Measurements from ENCODE around the gene ST6GALNAC3.
"Not testable (repeated sequence)": the region's sequence is repeated elsewhere in the genome, so short reads cannot be mapped to it uniquely, and the experiment has no call there.

ST6GALNAC3 gene

DNA sequence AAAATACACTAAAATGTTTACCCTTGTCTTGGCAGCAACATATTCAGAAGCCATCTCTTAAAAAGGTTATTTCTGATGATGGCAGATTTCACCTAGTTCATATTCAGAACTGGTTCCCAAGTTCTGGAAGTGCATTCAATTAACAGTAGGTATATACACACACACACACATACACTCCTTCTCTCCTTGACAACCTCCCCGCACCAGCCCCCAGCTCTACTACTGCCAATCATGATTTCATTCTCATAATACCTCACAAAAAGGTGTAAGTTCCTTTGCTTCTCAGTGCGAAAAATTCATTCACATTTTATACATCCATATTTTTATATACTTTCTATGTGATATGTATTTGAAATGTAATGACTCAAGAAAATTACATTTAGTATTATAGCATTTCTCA, 564.6 kb downstream of the ST6GALNAC3 start:
- H3K36me3 ChIP-seq (ENCODE audit: control insufficient read depth, low read depth, low read length) = no peaks in the 10 kb centered on the region
- H3K9me3 ChIP-seq (ENCODE audit: control insufficient read depth, low read depth, low read length) = no peaks in the 10 kb centered on the region
- no peak overlapping the region for H3K27ac ChIP-seq (ENCODE audit: low read length)
- no peak overlapping the region for H3K9ac ChIP-seq (ENCODE audit: low read length)
- no peaks in the 10 kb centered on the region for H3K4me1 ChIP-seq (ENCODE audit: control insufficient read depth, low read depth, low read length)
- H3K27me3 ChIP-seq (ENCODE audit: control insufficient read depth, insufficient read depth, low read length) = no peaks in the 10 kb centered on the region
- H3K4me3 ChIP-seq (ENCODE audit: low read length) = no peak overlapping the region

DNA sequence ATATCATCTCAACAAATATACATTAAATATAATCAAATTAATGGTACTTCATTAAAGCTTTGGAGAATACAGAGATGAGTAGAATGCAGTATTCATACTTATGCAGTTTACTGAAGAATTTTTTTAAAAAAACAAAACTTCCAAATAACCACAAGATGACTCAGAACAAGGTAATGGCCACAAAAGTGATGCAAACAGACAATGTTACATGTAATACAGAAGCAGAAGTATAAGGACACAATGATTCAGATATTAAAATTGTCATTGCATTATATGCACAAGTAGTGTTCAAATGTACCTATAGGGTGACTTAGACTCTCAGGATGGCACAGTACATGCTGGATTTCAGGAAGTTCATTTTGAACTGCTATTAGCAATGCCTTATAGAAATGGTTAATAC, 565.5 kb downstream of the ST6GALNAC3 start:
- Histone ChIP-seq H3K27me3 (ENCODE audit: control insufficient read depth, insufficient read depth, low read length) (no peaks in the 10 kb centered on the region), H3K4me1 (ENCODE audit: control insufficient read depth, low read depth, low read length) (no peaks in the 10 kb centered on the region), H3K4me3 (ENCODE audit: low read length) (no peak overlapping the region), H3K9ac (ENCODE audit: low read length) (no peak overlapping the region), H3K27ac (ENCODE audit: low read length) (no peak overlapping the region), H3K36me3 (ENCODE audit: control insufficient read depth, low read depth, low read length) (no peaks in the 10 kb centered on the region), H3K9me3 (ENCODE audit: control insufficient read depth, low read depth, low read length) (no peaks in the 10 kb centered on the region)

DNA sequence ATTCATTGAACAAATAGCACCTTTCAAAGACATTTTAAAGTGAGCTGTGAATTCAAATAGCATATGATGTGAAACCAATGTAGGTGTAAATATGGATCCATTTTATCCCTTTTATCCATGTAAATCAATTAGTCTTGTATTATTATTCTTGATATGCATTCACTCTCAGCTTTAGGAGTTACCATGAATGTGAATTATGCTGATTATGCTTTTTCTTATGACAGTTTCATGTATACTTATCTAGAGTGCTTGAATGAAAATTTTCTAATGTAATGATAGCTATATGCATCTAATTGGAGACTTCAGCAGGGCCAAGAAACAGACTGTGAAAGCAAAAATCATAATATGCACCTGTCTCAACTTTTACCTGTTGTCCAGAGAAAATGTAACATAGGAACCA, 566.2 kb downstream of the ST6GALNAC3 start:
- Histone ChIP-seq H3K36me3 (ENCODE audit: control insufficient read depth, low read depth, low read length) (no peaks in the 10 kb centered on the region), H3K27me3 (ENCODE audit: control insufficient read depth, insufficient read depth, low read length) (no peaks in the 10 kb centered on the region), H3K27ac (ENCODE audit: low read length) (no peak overlapping the region), H3K4me3 (ENCODE audit: low read length) (no peak overlapping the region), H3K9ac (ENCODE audit: low read length) (no peak overlapping the region), H3K4me1 (ENCODE audit: control insufficient read depth, low read depth, low read length) (no peaks in the 10 kb centered on the region), H3K9me3 (ENCODE audit: control insufficient read depth, low read depth, low read length) (no peaks in the 10 kb centered on the region)

DNA sequence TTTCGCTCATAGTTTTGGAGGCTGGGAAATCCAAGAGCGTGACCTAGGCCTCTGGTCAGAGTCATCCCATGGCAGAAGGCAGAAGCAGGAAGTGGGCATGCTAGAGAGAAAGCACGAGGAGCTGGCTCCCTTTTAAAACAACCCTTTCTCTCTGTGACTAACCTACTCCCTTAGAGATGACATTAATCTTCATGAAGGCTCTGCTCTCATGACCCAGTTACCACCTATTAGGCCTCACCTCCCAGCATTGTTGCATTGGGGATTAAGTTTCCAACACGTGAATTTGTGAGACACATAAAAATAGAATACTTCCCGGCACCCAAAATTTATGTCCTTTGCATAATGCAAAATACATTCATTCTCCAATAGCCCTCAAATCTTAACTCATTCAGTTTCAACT, 569.6 kb downstream of the ST6GALNAC3 start:
- no peaks in the 10 kb centered on the region for H3K27me3 ChIP-seq (ENCODE audit: control insufficient read depth, insufficient read depth, low read length)
- H3K27ac ChIP-seq (ENCODE audit: low read length) = no peak overlapping the region
- H3K4me3 ChIP-seq (ENCODE audit: low read length) = no peak overlapping the region
- H3K9ac ChIP-seq (ENCODE audit: low read length) = no peak overlapping the region
- no peaks in the 10 kb centered on the region for H3K4me1 ChIP-seq (ENCODE audit: control insufficient read depth, low read depth, low read length)
- no peaks in the 10 kb centered on the region for H3K9me3 ChIP-seq (ENCODE audit: control insufficient read depth, low read depth, low read length)
- H3K36me3 ChIP-seq (ENCODE audit: control insufficient read depth, low read depth, low read length) = no peaks in the 10 kb centered on the region

DNA sequence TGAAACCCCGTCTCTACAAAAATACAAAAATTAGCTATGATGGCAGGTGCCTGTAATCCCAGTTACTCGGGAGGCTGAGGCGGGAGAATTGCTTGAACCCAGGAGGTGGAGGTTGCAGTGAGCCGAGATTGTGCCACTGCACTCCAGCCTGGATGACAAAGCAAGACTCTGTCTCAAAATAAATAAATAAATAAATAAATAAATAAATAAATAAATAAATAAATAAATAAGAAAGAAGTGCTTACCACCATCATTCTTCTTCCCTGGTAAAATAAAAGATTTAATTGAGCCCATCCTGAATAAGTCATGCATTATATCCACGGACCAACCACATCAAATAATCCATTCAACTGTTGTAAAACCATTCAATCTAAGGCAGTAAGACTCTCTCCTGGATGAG, 578.3 kb downstream of the ST6GALNAC3 start:
- H3K27ac ChIP-seq (ENCODE audit: low read length); H3K27me3 ChIP-seq (ENCODE audit: control insufficient read depth, insufficient read depth, low read length); H3K36me3 ChIP-seq (ENCODE audit: control insufficient read depth, low read depth, low read length); H3K9me3 ChIP-seq (ENCODE audit: control insufficient read depth, low read depth, low read length); H3K4me3 ChIP-seq (ENCODE audit: low read length); H3K9ac ChIP-seq (ENCODE audit: low read length); H3K4me1 ChIP-seq (ENCODE audit: control insufficient read depth, low read depth, low read length): not testable (repeated sequence)

DNA sequence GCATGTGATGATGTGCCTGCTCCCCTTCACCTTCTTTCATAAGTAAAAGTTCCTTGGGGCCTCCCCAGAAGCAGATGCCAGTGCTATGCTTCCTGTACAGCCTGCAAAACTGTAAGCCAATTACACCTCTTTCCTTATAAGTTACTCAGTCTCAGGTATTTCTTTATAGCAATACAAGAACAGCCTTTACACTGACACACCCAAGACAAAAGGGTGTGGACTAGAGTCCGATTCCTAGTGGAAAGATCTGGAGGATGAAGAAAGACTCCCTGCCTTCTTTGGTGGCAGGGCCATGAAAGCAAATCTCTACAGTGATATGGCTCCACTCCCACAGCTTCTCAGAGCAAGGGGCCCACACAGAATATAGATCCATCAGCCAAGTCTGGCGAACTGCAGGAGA, 583.1 kb downstream of the ST6GALNAC3 start:
- H3K9ac ChIP-seq (ENCODE audit: low read length) = no peak overlapping the region

DNA sequence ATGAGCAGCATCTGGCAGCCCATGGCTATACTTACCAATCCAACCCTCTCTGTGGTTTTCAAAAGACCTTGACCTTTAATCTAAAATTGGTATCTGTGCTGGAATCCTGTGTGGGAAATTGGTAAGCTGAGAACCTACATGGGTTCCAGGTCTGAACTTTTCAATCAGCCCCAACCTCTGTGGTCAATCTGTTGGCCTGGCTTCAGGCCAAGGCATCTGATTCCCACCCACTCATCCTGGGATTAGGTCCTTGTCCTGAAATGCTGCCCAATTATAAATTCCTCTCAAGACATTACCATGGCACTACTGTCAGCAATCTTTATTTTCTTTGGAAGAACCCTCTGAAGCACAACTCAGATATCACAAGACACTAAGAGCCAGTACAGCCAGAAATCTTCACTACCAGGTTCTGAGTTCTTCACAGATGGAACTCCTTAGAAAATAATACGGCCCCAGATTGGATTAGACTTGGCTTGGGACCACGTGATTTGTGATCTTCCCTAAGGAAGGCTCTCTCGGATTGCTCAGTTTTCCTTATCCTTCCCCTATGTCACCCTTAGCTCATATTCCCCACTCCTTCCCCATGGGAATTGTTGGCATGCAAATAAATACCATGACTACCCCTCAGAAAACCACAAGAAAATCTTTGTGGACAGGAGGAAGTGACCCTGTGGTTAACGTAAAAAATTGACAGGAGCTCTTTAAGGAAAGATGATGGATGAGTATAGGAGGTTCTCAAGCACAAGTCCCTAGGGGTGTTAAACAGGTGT, 584.8 kb downstream of the ST6GALNAC3 start:
- Histone ChIP-seq H3K27me3 (ENCODE audit: control insufficient read depth, insufficient read depth, low read length) (no peaks in the 10 kb centered on the region), H3K4me3 (ENCODE audit: low read length) (no peak overlapping the region), H3K4me1 (ENCODE audit: control insufficient read depth, low read depth, low read length) (no peaks in the 10 kb centered on the region), H3K36me3 (ENCODE audit: control insufficient read depth, low read depth, low read length) (no peaks in the 10 kb centered on the region), H3K27ac (ENCODE audit: low read length) (no peak overlapping the region), H3K9ac (ENCODE audit: low read length) (no peak overlapping the region), H3K9me3 (ENCODE audit: control insufficient read depth, low read depth, low read length) (no peaks in the 10 kb centered on the region)

More for the DNA sequence above, 583.1 kb downstream of the ST6GALNAC3 start:
- Histone ChIP-seq H3K4me1 (ENCODE audit: control insufficient read depth, low read depth, low read length) (no peaks in the 10 kb centered on the region), H3K27me3 (ENCODE audit: control insufficient read depth, insufficient read depth, low read length) (no peaks in the 10 kb centered on the region), H3K36me3 (ENCODE audit: control insufficient read depth, low read depth, low read length) (no peaks in the 10 kb centered on the region), H3K9me3 (ENCODE audit: control insufficient read depth, low read depth, low read length) (no peaks in the 10 kb centered on the region), H3K4me3 (ENCODE audit: low read length) (no peak overlapping the region), H3K27ac (ENCODE audit: low read length) (no peak overlapping the region)

DNA sequence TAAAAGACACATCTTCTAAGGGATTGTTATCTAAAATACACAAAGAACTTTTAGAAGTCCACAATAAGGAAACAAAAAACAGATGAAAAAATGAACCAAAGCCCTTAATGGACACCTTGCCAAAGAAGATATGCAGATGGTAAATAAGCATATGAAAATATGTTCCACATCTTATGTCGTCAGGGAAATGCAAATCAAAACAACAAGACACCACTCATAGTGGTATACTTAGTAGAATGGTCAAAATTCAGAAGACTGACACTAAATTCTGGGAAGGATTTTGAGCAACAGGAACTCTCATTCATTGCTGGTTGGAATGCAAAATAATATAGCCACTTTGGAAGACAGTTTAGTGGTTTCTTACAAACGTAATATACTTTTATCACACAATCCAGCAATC, 587.0 kb downstream of the ST6GALNAC3 start:
- H3K27me3 ChIP-seq (ENCODE audit: control insufficient read depth, insufficient read depth, low read length) = no peaks in the 10 kb centered on the region
- H3K36me3 ChIP-seq (ENCODE audit: control insufficient read depth, low read depth, low read length) = no peaks in the 10 kb centered on the region
- H3K9me3 ChIP-seq (ENCODE audit: control insufficient read depth, low read depth, low read length) = no peaks in the 10 kb centered on the region
- no peak overlapping the region for H3K27ac ChIP-seq (ENCODE audit: low read length)
- no peak overlapping the region for H3K4me3 ChIP-seq (ENCODE audit: low read length)
- H3K4me1 ChIP-seq (ENCODE audit: control insufficient read depth, low read depth, low read length) = no peaks in the 10 kb centered on the region
- no peak overlapping the region for H3K9ac ChIP-seq (ENCODE audit: low read length)

DNA sequence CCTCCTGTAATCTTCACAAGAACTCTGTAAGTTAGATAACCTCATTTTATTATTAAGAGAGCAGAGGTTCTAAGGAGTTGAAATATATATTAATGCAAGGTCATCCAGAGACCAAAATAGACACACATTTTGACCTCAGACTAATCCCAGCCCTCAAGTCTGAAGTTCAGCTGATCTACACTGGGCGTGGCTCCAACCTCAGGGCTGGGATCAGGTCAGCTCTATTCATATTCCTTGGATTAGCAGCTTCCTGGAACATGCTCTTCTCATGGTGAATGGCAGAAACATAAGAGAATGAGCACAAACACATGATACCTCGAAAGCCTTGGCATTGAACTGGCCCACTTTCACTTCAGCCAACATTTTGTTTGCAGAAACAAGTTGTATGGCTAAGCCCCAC, 592.0 kb downstream of the ST6GALNAC3 start:
- Histone ChIP-seq H3K4me3 (ENCODE audit: low read length) (no peak overlapping the region), H3K36me3 (ENCODE audit: control insufficient read depth, low read depth, low read length) (no peaks in the 10 kb centered on the region), H3K27ac (ENCODE audit: low read length) (no peak overlapping the region), H3K4me1 (ENCODE audit: control insufficient read depth, low read depth, low read length) (no peaks in the 10 kb centered on the region), H3K9ac (ENCODE audit: low read length) (no peak overlapping the region), H3K9me3 (ENCODE audit: control insufficient read depth, low read depth, low read length) (no peaks in the 10 kb centered on the region), H3K27me3 (ENCODE audit: control insufficient read depth, insufficient read depth, low read length) (no peaks in the 10 kb centered on the region)

DNA sequence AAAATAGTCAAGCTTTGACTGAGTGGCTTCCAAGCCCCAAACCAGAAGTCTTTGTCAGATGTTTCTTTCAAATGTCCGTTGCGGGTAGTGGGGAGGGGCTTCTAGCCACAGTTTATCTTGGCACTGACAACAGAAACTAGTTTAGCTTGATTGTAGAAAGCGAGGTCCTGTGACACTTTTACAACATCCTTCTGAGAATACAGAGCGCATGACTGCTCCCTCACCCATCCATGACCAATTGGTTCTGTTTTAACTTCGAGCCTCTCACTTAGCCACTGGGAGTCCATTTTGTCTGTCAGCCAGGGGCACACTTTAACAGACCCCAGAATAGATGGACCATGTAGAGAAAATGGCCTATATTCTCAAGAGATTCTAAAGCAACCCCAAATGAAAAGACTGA, 593.5 kb downstream of the ST6GALNAC3 start:
- Histone ChIP-seq H3K4me1 (ENCODE audit: control insufficient read depth, low read depth, low read length) (no peaks in the 10 kb centered on the region), H3K27me3 (ENCODE audit: control insufficient read depth, insufficient read depth, low read length) (no peaks in the 10 kb centered on the region), H3K27ac (ENCODE audit: low read length) (no peak overlapping the region), H3K36me3 (ENCODE audit: control insufficient read depth, low read depth, low read length) (no peaks in the 10 kb centered on the region), H3K9me3 (ENCODE audit: control insufficient read depth, low read depth, low read length) (no peaks in the 10 kb centered on the region), H3K4me3 (ENCODE audit: low read length) (no peak overlapping the region), H3K9ac (ENCODE audit: low read length) (no peak overlapping the region)

DNA sequence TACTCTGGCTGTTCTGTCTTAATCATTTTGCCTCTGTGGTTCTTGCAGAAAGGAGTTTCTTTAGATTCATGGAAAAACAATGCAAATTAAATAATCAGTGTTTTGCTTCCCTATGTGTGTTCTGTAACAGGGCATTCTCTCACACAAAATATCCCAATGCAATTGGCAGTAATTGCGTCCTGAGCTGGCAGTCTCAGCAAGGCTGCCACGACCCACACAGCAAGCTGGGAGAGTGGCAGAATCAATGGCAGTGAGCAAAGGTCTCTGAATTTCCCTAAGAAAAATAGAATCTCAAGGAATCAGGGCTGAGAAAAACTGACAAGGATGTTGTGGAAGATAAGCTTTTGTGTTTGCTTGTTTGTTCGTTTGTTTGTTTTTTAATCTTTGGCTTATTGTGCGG, 594.6 kb downstream of the ST6GALNAC3 start:
- Histone ChIP-seq H3K4me1 (ENCODE audit: control insufficient read depth, low read depth, low read length) (no peaks in the 10 kb centered on the region), H3K4me3 (ENCODE audit: low read length) (no peak overlapping the region), H3K27ac (ENCODE audit: low read length) (no peak overlapping the region), H3K27me3 (ENCODE audit: control insufficient read depth, insufficient read depth, low read length) (no peaks in the 10 kb centered on the region), H3K9me3 (ENCODE audit: control insufficient read depth, low read depth, low read length) (no peaks in the 10 kb centered on the region), H3K36me3 (ENCODE audit: control insufficient read depth, low read depth, low read length) (no peaks in the 10 kb centered on the region), H3K9ac (ENCODE audit: low read length) (no peak overlapping the region)

DNA sequence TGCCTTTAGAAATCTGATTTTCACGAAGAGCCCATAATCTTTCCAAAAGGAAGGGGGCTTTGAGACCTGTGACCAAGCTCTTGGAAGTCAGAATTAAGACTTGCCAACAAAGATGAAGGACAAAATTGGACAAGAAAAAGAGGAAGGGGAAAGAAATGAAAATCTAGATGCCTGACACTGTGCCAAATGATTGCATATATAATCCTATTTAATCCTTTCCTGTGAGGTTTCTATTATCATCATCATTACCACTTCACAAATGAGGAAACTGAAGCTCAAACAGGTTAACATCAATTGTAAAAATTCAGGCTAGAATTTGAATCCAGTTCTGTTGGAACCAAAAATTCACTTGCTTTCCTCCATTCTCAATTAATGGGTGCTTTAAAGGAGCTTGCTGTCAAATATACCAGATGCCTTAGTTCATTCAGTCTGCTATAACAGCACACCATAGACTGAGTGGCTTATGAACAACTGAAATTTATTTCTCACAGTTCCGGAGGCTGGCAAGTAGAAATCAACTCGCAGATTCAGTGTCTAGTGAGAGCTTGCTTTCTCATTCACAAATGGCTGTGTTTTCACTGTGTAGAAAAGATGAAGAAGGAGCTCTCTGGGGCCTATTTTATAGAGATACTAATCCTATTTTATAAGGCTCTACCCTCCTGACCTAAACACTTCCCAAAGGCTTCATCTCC, 595.2 kb downstream of the ST6GALNAC3 start:
- no peaks in the 10 kb centered on the region for H3K4me1 ChIP-seq (ENCODE audit: control insufficient read depth, low read depth, low read length)

More for the DNA sequence above, 595.2 kb downstream of the ST6GALNAC3 start:
- H3K4me3 ChIP-seq (ENCODE audit: low read length) = no peak overlapping the region
- H3K9ac ChIP-seq (ENCODE audit: low read length) = no peak overlapping the region
- no peak overlapping the region for H3K27ac ChIP-seq (ENCODE audit: low read length)
- no peaks in the 10 kb centered on the region for H3K36me3 ChIP-seq (ENCODE audit: control insufficient read depth, low read depth, low read length)
- H3K27me3 ChIP-seq (ENCODE audit: control insufficient read depth, insufficient read depth, low read length) = no peaks in the 10 kb centered on the region
- H3K9me3 ChIP-seq (ENCODE audit: control insufficient read depth, low read depth, low read length) = no peaks in the 10 kb centered on the region

Data from iPS-18a (cell line).